Prostate gland (tissue), 2 donors: ENCODE data around the gene NFATC1.

Experiments
- CTCF ChIP-seq, 4 experiments: fragments of 200-600 bp in 2 of 4; fragments of 450-650 bp in 2 of 4; sonication (generic) in 2 of 4; IDR thresholded peaks; 1 replicate in 3 of 4; 2 replicates in 1 of 4; pipeline ENCODE4 v1.5.1; 2016 to 2019; ENCODE audit warnings: antibody characterized with exemption in 4 of 4, mild to moderate bottlenecking in 2 of 4, moderate library complexity in 2 of 4
- POLR2A ChIP-seq: fragments of 450-650 bp; IDR thresholded peaks from one replicate; pipeline ENCODE4 v1.6.1; 2016; ENCODE audit warnings: antibody characterized with exemption, mild to moderate bottlenecking

- TF ChIP-seq CTCF (IDR thresholded peaks at IDR 0.05), result no peak
- TF ChIP-seq POLR2A, result no peak
Measured at GRCh38 chr18:79466591-79466990, 70.9 kb downstream of the NFATC1 start.
